Astrocyte (in vitro differentiated cells and primary cell): Measurements from ENCODE around the gene IVD. TPM values are rescaled to one million over a fixed set of nuclear protein-coding genes. Genes with fewer than 3 reads are reported as not detected.
A peak's percentile ranks its signal among the peaks of the same experiment; 100 is the strongest.

ENCODE experiments used
- DNase-seq: peaks from one replicate; pipeline ENCODE4 v3.0.0-alpha.2; 2010; ENCODE audit warnings: low read depth
- FAIRE-seq: peaks from 2 replicates; lab custom pipeline; 2011; peaks lifted over from hg19 to GRCh38; lab: Jason Lieb, UNC
- H2AFZ ChIP-seq: 2 replicates; pipeline ENCODE4 v1.6.0; 2012; ENCODE audit warnings: low read depth, low read length, inconsistent platforms
- H3K27ac ChIP-seq: 2 replicates; pipeline ENCODE4 v1.5.1; 2011; ENCODE audit warnings: low read depth, low read length, inconsistent platforms
- H3K27me3 ChIP-seq: 2 replicates; pipeline ENCODE4 v1.6.0; 2011; ENCODE audit warnings: low read length, inconsistent platforms; ENCODE audit not compliant: insufficient read depth
- H3K36me3 ChIP-seq: 2 replicates; pipeline ENCODE4 v1.5.1; 2011; ENCODE audit warnings: low read length, inconsistent platforms; ENCODE audit not compliant: insufficient read depth
- H3K4me1 ChIP-seq: 2 replicates; pipeline ENCODE4 v1.5.1; 2011; ENCODE audit warnings: low read length, inconsistent platforms; ENCODE audit not compliant: insufficient read depth
- H3K4me2 ChIP-seq: 2 replicates; pipeline ENCODE4 v1.6.0; 2012; ENCODE audit warnings: low read length, inconsistent platforms
- H3K4me3 ChIP-seq: 2 replicates; pipeline ENCODE4 v1.5.1; 2011; ENCODE audit warnings: low read depth, mild to moderate bottlenecking, low read length, inconsistent platforms; ENCODE audit not compliant: insufficient read depth
- H3K79me2 ChIP-seq: 2 replicates; pipeline ENCODE4 v1.6.0; 2012; ENCODE audit warnings: mild to moderate bottlenecking, low read length, inconsistent platforms; ENCODE audit not compliant: insufficient read depth
- H3K9ac ChIP-seq: 2 replicates; pipeline ENCODE4 v1.6.0; 2012; ENCODE audit warnings: mild to moderate bottlenecking, low read length, inconsistent platforms
- H3K9me3 ChIP-seq: 2 replicates; pipeline ENCODE4 v1.5.1; 2012; ENCODE audit warnings: low read depth, mild to moderate bottlenecking, low read length, inconsistent platforms; ENCODE audit not compliant: insufficient read depth
- H4K20me1 ChIP-seq: 2 replicates; pipeline ENCODE4 v1.6.0; 2012; ENCODE audit warnings: low read length, inconsistent platforms; ENCODE audit not compliant: insufficient read depth
- H3K27ac Mint-ChIP-seq: one replicate; pipeline ENCODE4 v1.8.0; 2021; ENCODE audit warnings: mild to moderate bottlenecking, mixed read lengths; ENCODE audit not compliant: unreplicated experiment
- H3K27me3 Mint-ChIP-seq: one replicate; pipeline ENCODE4 v1.8.0; 2021; ENCODE audit warnings: low read depth, mixed read lengths; ENCODE audit not compliant: unreplicated experiment
- H3K36me3 Mint-ChIP-seq: one replicate; pipeline ENCODE4 v1.8.0; 2021; ENCODE audit warnings: low read depth, mixed read lengths; ENCODE audit not compliant: unreplicated experiment
- H3K4me1 Mint-ChIP-seq: one replicate; pipeline ENCODE4 v1.8.0; 2021; ENCODE audit warnings: low read depth, mixed read lengths; ENCODE audit not compliant: unreplicated experiment
- H3K4me3 Mint-ChIP-seq: one replicate; pipeline ENCODE4 v1.8.0; 2021; ENCODE audit warnings: mild to moderate bottlenecking, moderate library complexity, mixed read lengths; ENCODE audit not compliant: unreplicated experiment
- H3K9me3 Mint-ChIP-seq: one replicate; pipeline ENCODE4 v1.8.0; 2021; ENCODE audit warnings: mild to moderate bottlenecking, mixed read lengths; ENCODE audit not compliant: unreplicated experiment
- EZH2 ChIP-seq: IDR thresholded peaks from 2 replicates; pipeline ENCODE4 v1.6.1; 2012; ENCODE audit warnings: mild to moderate bottlenecking, low read length, inconsistent platforms; ENCODE audit not compliant: insufficient read depth
- total RNA-seq: library from RNA; stranded (reverse); gene quantifications from 2 replicates; pipeline ENCODE4 v1.2.1, GENCODE V29; 2021
- TF ChIP-seq, protein P1 (sequence below): IDR thresholded peaks from 2 replicates; pipeline ENCODE4 v1.5.1; 2011; ENCODE audit warnings: low read depth, mild to moderate bottlenecking, inconsistent platforms, low read length, moderate library complexity; ENCODE audit not compliant: insufficient read depth

IVD gene
- total RNA-seq, 1 donor from 2014 or later: 55.1 TPM

DNA sequence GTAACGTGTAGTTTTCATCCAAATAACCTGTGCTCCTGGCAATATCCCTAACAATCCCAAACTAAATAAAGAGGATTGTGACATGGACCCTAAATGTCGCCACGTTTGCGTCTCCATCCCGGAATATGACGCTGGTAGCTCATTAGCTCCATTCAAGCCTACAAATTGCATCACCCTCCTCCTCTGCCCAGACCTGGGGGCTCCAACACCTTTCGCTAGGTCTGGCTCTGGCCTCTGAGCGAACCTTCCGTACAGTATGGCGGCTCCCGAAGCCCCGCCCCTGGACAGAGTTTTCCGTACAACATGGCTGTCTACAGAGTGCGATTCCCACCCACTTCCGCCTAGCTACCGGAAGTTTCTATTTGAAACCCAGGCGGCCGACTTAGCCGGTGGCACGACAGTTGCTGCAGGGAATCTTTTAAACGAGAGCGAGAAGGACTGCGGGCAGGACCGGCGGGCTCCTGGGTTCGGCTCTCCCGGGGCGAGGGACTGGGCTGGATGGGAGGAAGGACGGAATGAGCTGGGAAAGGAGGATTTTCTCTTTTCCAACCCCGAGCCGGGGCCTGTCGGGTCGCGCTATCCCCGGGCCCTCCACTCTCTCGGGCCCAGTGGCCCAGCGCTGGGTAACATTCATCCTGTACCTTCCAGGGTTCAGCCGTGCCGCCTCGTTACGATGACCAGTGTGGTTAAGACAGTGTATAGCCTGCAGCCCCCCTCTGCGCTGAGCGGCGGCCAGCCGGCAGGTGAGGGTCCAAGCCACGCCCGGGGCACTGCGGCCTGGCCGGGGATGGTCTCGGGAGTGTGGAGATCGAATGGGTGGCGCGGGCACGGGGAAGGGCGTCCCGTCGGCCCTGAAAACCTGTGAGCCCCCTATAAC, 22.8 kb upstream of the IVD start, which contains the start of gene KNSTRN:
Gene KNSTRN (plus strand): TSS at position 142 of the 877 bp plus-strand sequence. CDS start 115 bp downstream, at position 257.
- Histone ChIP-seq H3K79me2 (peaks cover 35% of the 10 kb centered on the region), H3K9me3 (no peaks in the 10 kb centered on the region), H3K36me3 (peaks cover 18% of the 10 kb centered on the region), H3K27me3 (no peaks in the 10 kb centered on the region), H3K27ac (peak within 1 kb of the TSS; percentile 69), H4K20me1 (no peaks in the 10 kb centered on the region), H3K4me3 (peak within 1 kb of the TSS; percentile 79), H3K4me1 (peaks cover 6% of the 10 kb centered on the region), H3K9ac (peak within 1 kb of the TSS; percentile 89), H2AFZ (peak within 1 kb of the TSS; percentile 98), H3K4me2 (peak within 1 kb of the TSS; percentile 86)
- TF ChIP-seq EZH2: no peak
- TF ChIP-seq, protein P1, sequence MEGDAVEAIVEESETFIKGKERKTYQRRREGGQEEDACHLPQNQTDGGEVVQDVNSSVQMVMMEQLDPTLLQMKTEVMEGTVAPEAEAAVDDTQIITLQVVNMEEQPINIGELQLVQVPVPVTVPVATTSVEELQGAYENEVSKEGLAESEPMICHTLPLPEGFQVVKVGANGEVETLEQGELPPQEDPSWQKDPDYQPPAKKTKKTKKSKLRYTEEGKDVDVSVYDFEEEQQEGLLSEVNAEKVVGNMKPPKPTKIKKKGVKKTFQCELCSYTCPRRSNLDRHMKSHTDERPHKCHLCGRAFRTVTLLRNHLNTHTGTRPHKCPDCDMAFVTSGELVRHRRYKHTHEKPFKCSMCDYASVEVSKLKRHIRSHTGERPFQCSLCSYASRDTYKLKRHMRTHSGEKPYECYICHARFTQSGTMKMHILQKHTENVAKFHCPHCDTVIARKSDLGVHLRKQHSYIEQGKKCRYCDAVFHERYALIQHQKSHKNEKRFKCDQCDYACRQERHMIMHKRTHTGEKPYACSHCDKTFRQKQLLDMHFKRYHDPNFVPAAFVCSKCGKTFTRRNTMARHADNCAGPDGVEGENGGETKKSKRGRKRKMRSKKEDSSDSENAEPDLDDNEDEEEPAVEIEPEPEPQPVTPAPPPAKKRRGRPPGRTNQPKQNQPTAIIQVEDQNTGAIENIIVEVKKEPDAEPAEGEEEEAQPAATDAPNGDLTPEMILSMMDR: no peak
- Mint-ChIP-seq H3K36me3 (peaks cover 18% of the 10 kb centered on the region), H3K4me3 (peak within 1 kb of the TSS; percentile 94), H3K27me3 (no peaks in the 10 kb centered on the region), H3K9me3 (no peaks in the 10 kb centered on the region), H3K27ac (peak within 1 kb of the TSS; percentile 85), H3K4me1 (peaks cover 12% of the 10 kb centered on the region)
- FAIRE-seq (no peak), DNase-seq (peak; percentile 85)

DNA sequence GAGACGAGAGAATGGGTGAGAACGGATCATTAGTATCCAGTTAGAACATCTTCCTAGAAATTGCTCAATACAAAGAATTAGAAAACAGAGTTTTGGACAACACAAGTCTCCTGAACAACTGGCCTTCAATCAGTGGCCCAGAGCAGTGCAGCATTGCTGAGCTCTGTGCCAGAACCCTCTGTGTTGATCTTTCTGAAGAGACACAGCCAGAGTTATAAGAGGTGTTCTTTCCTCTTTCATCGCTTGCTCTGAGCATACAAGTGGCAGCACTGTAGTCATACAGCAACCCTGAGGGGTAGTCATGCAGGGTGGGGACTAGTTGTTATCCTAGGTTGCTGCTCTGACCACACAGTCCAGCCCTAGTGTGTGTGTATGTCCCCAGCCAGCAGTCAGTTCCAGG, 19.1 kb upstream of the IVD start:
- no peak overlapping the region for H3K4me2 ChIP-seq
- H3K36me3 Mint-ChIP-seq: peaks cover 27% of the 10 kb centered on the region
- H3K4me1 ChIP-seq: peaks cover 6% of the 10 kb centered on the region
- no peak overlapping the region for H3K4me3 ChIP-seq
- no peaks in the 10 kb centered on the region for H3K27me3 ChIP-seq
- no peaks in the 10 kb centered on the region for H3K9me3 ChIP-seq
- no peaks in the 10 kb centered on the region for H3K27me3 Mint-ChIP-seq
- peaks cover 35% of the 10 kb centered on the region for H3K36me3 ChIP-seq
- DNase-seq (no peak), FAIRE-seq (no peak)
- H4K20me1 ChIP-seq: no peaks in the 10 kb centered on the region
- H3K27ac Mint-ChIP-seq: no peak overlapping the region
- TF ChIP-seq, protein P1: no peak
- no peak for TF ChIP-seq EZH2
- no peak overlapping the region for H3K27ac ChIP-seq
- no peak overlapping the region for H2AFZ ChIP-seq
- no peak overlapping the region for H3K4me3 Mint-ChIP-seq
- H3K9me3 Mint-ChIP-seq: no peaks in the 10 kb centered on the region
- peaks cover 5% of the 10 kb centered on the region for H3K4me1 Mint-ChIP-seq
- H3K79me2 ChIP-seq: peaks cover 35% of the 10 kb centered on the region
- H3K9ac ChIP-seq: no peak overlapping the region
